GM12872 (cell line): ENCODE measurements around the gene CYP2D6.
"Not testable (repeated sequence)": the region's sequence is repeated elsewhere in the genome, so short reads cannot be mapped to it uniquely, and the experiment has no call there.

Source experiments
- CTCF ChIP-seq: IDR thresholded peaks from 3 replicates; pipeline ENCODE4 v1.5.1; 2011; ENCODE audit warnings: low read depth, mild to moderate bottlenecking, low read length, moderate library complexity; ENCODE audit not compliant: insufficient read depth

CYP2D6 gene

GRCh38 chr22:42130639-42131431, at the start of gene CYP2D6:
Gene CYP2D6 (minus strand): TSS chr22:42130810. CDS start chr22:42130791, 19 bp downstream.
- not testable (repeated sequence) for TF ChIP-seq CTCF

GRCh38 chr22:42179616-42180015, 49.0 kb upstream of the CYP2D6 start:
- TF ChIP-seq CTCF, result no peak

- no peak for TF ChIP-seq CTCF
These were observed 48.4 kb upstream of the CYP2D6 start for GRCh38 chr22:42178910-42179519.

- TF ChIP-seq CTCF, result no peak
These were observed 47.3 kb upstream of the CYP2D6 start for GRCh38 chr22:42177891-42178336.

- TF ChIP-seq CTCF, result no peak
These were observed 45.8 kb upstream of the CYP2D6 start for GRCh38 chr22:42176255-42176915.

GRCh38 chr22:42174062-42174461, 43.5 kb upstream of the CYP2D6 start:
- no peak for TF ChIP-seq CTCF

GRCh38 chr22:42173183-42173926, 42.7 kb upstream of the CYP2D6 start:
- TF ChIP-seq CTCF, result no peak
